IPS-18c (cell line): Measurements from ENCODE around the gene APC.
"Not testable (repeated sequence)": the region's sequence is repeated elsewhere in the genome, so short reads cannot be mapped to it uniquely, and the experiment has no call there.

Experiments used
- H3K4me3 ChIP-seq: 2 replicates; pipeline ENCODE4 v1.7.0; 2013; ENCODE audit warnings: low read depth, mild to moderate bottlenecking, low read length, moderate library complexity; ENCODE audit not compliant: insufficient read depth
- H3K9me3 ChIP-seq: one replicate; pipeline ENCODE4 v1.6.1; 2013; ENCODE audit warnings: mild to moderate bottlenecking, low read length, moderate library complexity; ENCODE audit not compliant: control insufficient read depth, insufficient read depth

APC gene

GRCh38 chr5:112862085-112862484, 124.4 kb downstream of the APC start:
- H3K9me3 ChIP-seq: no peaks in the 10 kb centered on the region
- peak overlapping the region; percentile 88 for H3K4me3 ChIP-seq

- no peak overlapping the region for H3K4me3 ChIP-seq
- H3K9me3 ChIP-seq: no peaks in the 10 kb centered on the region
These were observed 125.9 kb downstream of the APC start for GRCh38 chr5:112863549-112863948.

DNA sequence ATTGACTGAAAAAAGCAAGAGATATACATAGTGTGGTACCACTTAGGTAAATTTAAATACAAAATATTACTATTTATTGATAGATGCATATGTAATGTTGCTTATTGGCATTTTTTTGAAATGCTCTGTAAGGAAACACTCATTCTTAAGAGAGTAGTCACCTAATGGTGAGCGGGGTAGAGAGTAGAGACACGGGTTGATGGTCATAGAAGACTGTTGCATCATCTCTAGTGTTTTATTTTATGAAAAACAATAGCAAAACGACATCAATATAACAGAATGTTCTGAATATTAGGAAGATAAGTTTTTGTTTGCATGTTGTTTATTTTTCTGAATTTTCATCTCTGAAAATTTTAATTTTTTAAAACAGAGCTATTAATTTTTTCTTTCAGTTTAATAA, 127.4 kb downstream of the APC start:
- no peak overlapping the region for H3K4me3 ChIP-seq
- no peaks in the 10 kb centered on the region for H3K9me3 ChIP-seq

- H3K4me3 ChIP-seq: no peak overlapping the region
- no peaks in the 10 kb centered on the region for H3K9me3 ChIP-seq
These were observed 129.1 kb downstream of the APC start for GRCh38 chr5:112866739-112867138.

GRCh38 chr5:112867411-112867810, 129.7 kb downstream of the APC start:
- Histone ChIP-seq H3K4me3 (no peak overlapping the region), H3K9me3 (no peaks in the 10 kb centered on the region)

GRCh38 chr5:112869948-112870347, 132.3 kb downstream of the APC start:
- Histone ChIP-seq H3K4me3 (no peak overlapping the region), H3K9me3 (no peaks in the 10 kb centered on the region)

GRCh38 chr5:112870966-112871365, 133.3 kb downstream of the APC start:
- no peak overlapping the region for H3K4me3 ChIP-seq
- H3K9me3 ChIP-seq: no peaks in the 10 kb centered on the region

DNA sequence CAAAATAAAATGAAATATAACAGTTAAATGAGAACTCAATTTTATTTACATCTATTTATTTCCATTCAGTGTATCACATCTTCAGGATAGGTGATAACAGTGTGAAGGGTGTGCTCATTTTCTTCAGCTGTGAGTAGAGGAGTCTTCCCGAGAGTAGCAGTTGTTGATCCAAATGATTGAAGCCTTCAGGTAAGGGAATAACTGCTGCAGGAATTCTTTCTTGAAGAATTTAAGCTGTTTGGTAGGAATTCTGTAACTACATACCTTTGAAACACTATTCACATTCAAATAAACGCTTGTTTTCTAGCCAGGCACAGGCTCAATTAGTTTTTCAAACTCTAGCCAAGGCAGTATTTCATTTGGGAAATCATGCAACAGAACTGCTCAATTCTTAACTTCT, 138.7 kb downstream of the APC start:
- Histone ChIP-seq H3K4me3 (no peak overlapping the region), H3K9me3 (no peaks in the 10 kb centered on the region)

GRCh38 chr5:112878101-112878500, 140.4 kb downstream of the APC start:
- Histone ChIP-seq H3K4me3 (no peak overlapping the region), H3K9me3 (no peaks in the 10 kb centered on the region)

DNA sequence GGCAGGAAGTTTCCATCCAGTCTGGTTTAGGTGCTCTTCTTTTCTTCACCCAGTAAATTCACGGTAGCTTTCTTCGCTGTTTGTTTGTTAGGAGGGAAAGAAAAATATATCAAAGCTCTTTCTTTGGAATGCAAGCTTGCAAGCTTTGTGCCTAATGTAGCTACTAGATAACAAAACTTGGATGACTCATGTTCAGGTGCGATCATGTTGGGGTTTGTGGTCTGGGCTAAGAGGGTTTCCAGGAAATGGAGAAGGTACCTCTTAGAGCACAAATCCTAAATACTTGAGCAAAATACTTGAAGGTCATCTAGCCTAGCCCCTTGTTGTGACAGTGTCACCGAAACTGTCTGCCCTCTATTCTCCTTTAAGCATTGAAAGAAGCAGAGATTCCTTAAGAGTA, 141.1 kb downstream of the APC start:
- Histone ChIP-seq H3K4me3 (no peak overlapping the region), H3K9me3 (no peaks in the 10 kb centered on the region)

GRCh38 chr5:112880219-112880964, 142.7 kb downstream of the APC start:
- no peak overlapping the region for H3K4me3 ChIP-seq

DNA sequence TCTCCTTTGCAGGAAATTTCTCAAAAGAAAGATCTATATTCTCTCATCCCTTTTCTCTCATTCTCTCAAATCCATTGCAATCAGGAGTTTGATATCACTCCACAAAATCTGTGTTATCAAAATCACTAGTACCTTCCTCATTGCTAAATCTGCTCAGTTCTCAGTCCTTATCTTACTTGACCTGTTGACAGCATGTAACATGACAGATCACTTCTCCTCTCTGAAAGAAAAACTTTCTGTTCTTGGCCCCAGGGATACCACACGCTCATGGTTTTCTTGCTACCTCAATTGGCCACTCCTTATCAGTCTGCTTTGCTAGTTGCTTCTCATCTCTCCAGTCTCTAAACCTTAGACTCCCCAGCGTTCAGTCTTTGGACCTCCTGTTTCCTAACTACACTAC, 145.5 kb downstream of the APC start:
- H3K4me3 ChIP-seq: no peak overlapping the region
- no peaks in the 10 kb centered on the region for H3K9me3 ChIP-seq

More at GRCh38 chr5:112880219-112880964, 142.7 kb downstream of the APC start:
- no peaks in the 10 kb centered on the region for H3K9me3 ChIP-seq

DNA sequence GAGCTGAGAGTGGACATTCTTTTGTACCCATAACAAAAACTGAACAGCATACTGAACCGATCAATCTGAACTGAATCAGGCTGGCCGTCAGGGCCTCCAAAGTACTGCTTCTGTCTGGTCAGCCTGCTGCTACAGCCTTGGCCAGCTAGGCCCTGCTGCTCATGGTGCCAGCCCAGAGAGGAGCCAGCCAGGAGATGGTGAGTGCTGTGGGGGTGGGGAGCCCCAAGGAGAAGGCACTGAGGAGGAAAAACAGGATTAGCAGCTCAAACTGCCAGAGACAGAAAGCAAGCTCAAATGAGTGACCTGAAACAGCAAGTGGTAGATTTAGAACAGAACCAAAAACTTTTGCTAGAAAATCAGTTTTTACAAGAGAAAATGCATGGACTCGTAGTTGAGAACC, 147.3 kb downstream of the APC start:
- no peak overlapping the region for H3K4me3 ChIP-seq
- H3K9me3 ChIP-seq: no peaks in the 10 kb centered on the region

- Histone ChIP-seq H3K4me3 (no peak overlapping the region), H3K9me3 (no peaks in the 10 kb centered on the region)
These were observed 149.3 kb downstream of the APC start for GRCh38 chr5:112886975-112887374.

GRCh38 chr5:112892066-112892465, 154.4 kb downstream of the APC start:
- not testable (repeated sequence) for H3K4me3 ChIP-seq, H3K9me3 ChIP-seq

DNA sequence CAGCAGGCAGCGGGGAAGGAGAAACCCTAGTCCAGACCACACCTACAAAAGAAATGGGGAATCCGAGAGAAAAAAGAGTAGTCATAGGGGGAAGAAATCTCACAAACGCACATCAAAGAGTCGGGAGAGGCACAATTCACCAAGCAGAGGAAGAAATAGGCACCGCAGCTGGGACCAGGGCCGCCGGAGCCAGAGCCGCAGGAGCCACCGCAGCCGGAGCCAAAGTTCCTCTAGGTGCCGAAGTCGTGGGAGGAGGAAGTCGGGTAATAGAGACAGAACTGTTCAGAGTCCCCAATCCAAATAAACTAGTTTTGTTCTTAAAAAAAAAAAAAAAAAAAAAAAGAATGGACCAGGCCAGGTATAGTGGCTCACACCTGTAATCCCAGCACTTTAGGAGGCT, 155.1 kb downstream of the APC start:
- Histone ChIP-seq H3K9me3 (no peaks in the 10 kb centered on the region), H3K4me3 (no peak overlapping the region)

GRCh38 chr5:112895682-112896081, 158.0 kb downstream of the APC start:
- H3K4me3 ChIP-seq: no peak overlapping the region
- no peaks in the 10 kb centered on the region for H3K9me3 ChIP-seq
